A549 (cell line): Measurements from ENCODE around the gene CHTOP. TPM values are rescaled to one million over a fixed set of nuclear protein-coding genes. Genes with fewer than 3 reads are reported as not detected.

Experiments
- ATAC-seq, 2 experiments: fragments of 200-7000 bp in 1 of 2; fragments of >200 bp in 1 of 2; cut with Nextera tagmentation in 1 of 2; cut with Tn5 transposase in 1 of 2; 3 replicates each; pipeline versions ENCODE4 v1.8.0 to v1.9.1; 2018 to 2020; ENCODE audit warnings: mild to moderate bottlenecking in 1 of 2, moderate library complexity in 1 of 2
- CTCF ChIA-PET: fragments of 300-600 bp; sonication (Branson Sonifier 250); formaldehyde crosslinking; extraction: SDS; loops from one replicate; lab custom pipeline; 2021; ENCODE audit warnings: antibody characterized with exemption, inconsistent platforms; lab: Yijun Ruan, JAX
- POLR2A ChIA-PET: fragments of 350-600 bp; formaldehyde crosslinking; extraction: SDS; loops from one replicate; lab custom pipeline; 2021; ENCODE audit warnings: antibody characterized with exemption, inconsistent platforms; lab: Yijun Ruan, JAX
- DNase-seq, 2 experiments: peaks; one replicate each; pipeline versions ENCODE4 v3.0.0 to v3.0.0-alpha.2; 2011 to 2016; ENCODE audit warnings: low read depth in 1 of 2, low spot score in 1 of 2
- FAIRE-seq: peaks from 2 replicates; lab custom pipeline; 2011; peaks lifted over from hg19 to GRCh38; lab: Jason Lieb, UNC
- H3K27ac ChIP-seq, 2 experiments: fragments of >200 bp; sonication (Bioruptor Twin); formaldehyde crosslinking; 3 replicates each; pipeline ENCODE4 v1.5.1; 2016 to 2017
- H3K4me1 ChIP-seq: fragments of >200 bp; sonication (Bioruptor Twin); formaldehyde crosslinking; 3 replicates; pipeline ENCODE4 v1.6.1; 2016
- H3K4me2 ChIP-seq: fragments of >200 bp; sonication (Bioruptor Twin); formaldehyde crosslinking; 3 replicates; pipeline ENCODE4 v1.6.1; 2016
- H3K4me3 ChIP-seq: fragments of >200 bp; sonication (Bioruptor Twin); formaldehyde crosslinking; 3 replicates; pipeline ENCODE4 v1.5.1; 2016
- H3K9me3 ChIP-seq: fragments of >200 bp; sonication (Bioruptor Twin); formaldehyde crosslinking; 3 replicates; pipeline ENCODE4 v1.6.1; 2016
- CBX8 ChIP-seq: fragments of 200-600 bp; sonication (generic); IDR thresholded peaks from 2 replicates; pipeline ENCODE4 v1.6.1; 2016
- FOSL2 ChIP-seq, 2 experiments: fragments of 450-650 bp in 1 of 2; fragments of >200 bp in 1 of 2; sonication (Bioruptor Twin) in 1 of 2; formaldehyde crosslinking; IDR thresholded peaks; 2 replicates each; pipeline versions ENCODE4 v1.5.0 to v1.6.1; 2016 to 2020; ENCODE audit warnings: mild to moderate bottlenecking in 1 of 2, moderate library complexity in 1 of 2
- HEYL ChIP-seq: fragments of 250-450 bp; sonication (Bioruptor Pico); IDR thresholded peaks from 2 replicates; pipeline ENCODE4 v1.8.0; 2021; ENCODE audit warnings: mild to moderate bottlenecking, moderate library complexity
- HMGXB4 ChIP-seq: fragments of 250-450 bp; sonication (Bioruptor Pico); IDR thresholded peaks from 2 replicates; pipeline ENCODE4 v1.5.0; 2021; ENCODE audit warnings: mild to moderate bottlenecking, moderate library complexity, borderline replicate concordance
- HOXA7 ChIP-seq: fragments of 250-450 bp; sonication (Bioruptor Pico); IDR thresholded peaks from 2 replicates; pipeline ENCODE4 v1.5.0; 2020; ENCODE audit warnings: mild to moderate bottlenecking, moderate library complexity
- HOXB13 ChIP-seq: fragments of 250-450 bp; sonication (Bioruptor Pico); IDR thresholded peaks from 2 replicates; pipeline ENCODE4 v1.5.0; 2020; ENCODE audit warnings: low read depth, mild to moderate bottlenecking, moderate library complexity
- MYC ChIP-seq: IDR thresholded peaks from 2 replicates; pipeline ENCODE4 v1.6.1; 2012; ENCODE audit warnings: mild to moderate bottlenecking, inconsistent platforms, low read length, improper control_type of control experiment, borderline replicate concordance
- NPAS2 ChIP-seq: fragments of 250-450 bp; sonication (Bioruptor Pico); IDR thresholded peaks from 2 replicates; pipeline ENCODE4 v1.8.0; 2022; ENCODE audit warnings: mild to moderate bottlenecking, moderate library complexity, borderline replicate concordance
- RAD21 ChIP-seq, 2 experiments: fragments of >200 bp in 1 of 2; sonication (Bioruptor Twin) in 1 of 2; formaldehyde crosslinking in 1 of 2; IDR thresholded peaks in 1 of 2; conservative IDR thresholded peaks in 1 of 2; 2 replicates in 1 of 2; 3 replicates in 1 of 2; pipeline ENCODE4 v1.6.1; 2012 to 2018; ENCODE audit warnings: inconsistent platforms in 1 of 2
- RCOR1 ChIP-seq: fragments of 150-350 bp; IDR thresholded peaks from 2 replicates; pipeline ENCODE4 v1.6.1; 2014; ENCODE audit warnings: antibody characterized with exemption, low read length, low read depth
- REST ChIP-seq: fragments of 200-600 bp; sonication (generic); IDR thresholded peaks from 2 replicates; pipeline ENCODE4 v1.6.1; 2016; ENCODE audit warnings: antibody characterized with exemption, mild to moderate bottlenecking, moderate library complexity
- SMC3 ChIP-seq: fragments of >200 bp; sonication (Bioruptor Twin); formaldehyde crosslinking; IDR thresholded peaks from 3 replicates; pipeline ENCODE4 v1.6.1; 2018; ENCODE audit warnings: inconsistent platforms
- TFCP2L1 ChIP-seq: fragments of 250-450 bp; sonication (Bioruptor Pico); IDR thresholded peaks from 2 replicates; pipeline ENCODE4 v1.5.0; 2021; ENCODE audit warnings: mild to moderate bottlenecking
- ZFP36 ChIP-seq: fragments of 450-650 bp; IDR thresholded peaks from 2 replicates; pipeline ENCODE4 v1.6.1; 2014; ENCODE audit warnings: borderline replicate concordance; ENCODE audit not compliant: partially characterized antibody
- WGBS: methylation state at CpG from one replicate; pipeline ENCODE4 v1.1.6; 2017; ENCODE audit errors: missing lambda C conversion rate; 5-methylcytosine and 5-hydroxymethylcytosine counted together
- polyA plus RNA-seq, 4 experiments: library from polyadenylated mRNA; depleted of rRNA in 3 of 4; stranded (reverse); fragments of >200 nt; fragmentation: RNase III in 1 of 4; extraction: RNeasy Plus Mini Kit Qiagen cat#74134 plus additional on column Dnase treatment in 1 of 4; gene quantifications; 2 replicates in 3 of 4; 3 replicates in 1 of 4; pipeline ENCODE4 v1.2.3, GENCODE V29; 2011 to 2017

Gene CHTOP
- polyA plus RNA-seq, 2 of the 4 experiments (the other 2 are of a cell fraction): 79.2 to 98.1 TPM

- H3K4me2 ChIP-seq: no peak overlapping the region
- no peak overlapping the region for H3K4me3 ChIP-seq
- no peak for DNase-seq
- 80% methylated on average over 1 of the region's 2 CpGs for WGBS
- no peak for ATAC-seq
- no peaks in the 10 kb centered on the region for H3K9me3 ChIP-seq
- no peak for FAIRE-seq
- no peak overlapping the region for H3K27ac ChIP-seq
- H3K4me1 ChIP-seq: peaks cover 38% of the 10 kb centered on the region
- TF ChIP-seq FOSL2 (IDR thresholded peaks at IDR 0.05) (no peak), FOSL2 (CRISPR knock-in tag; IDR thresholded peaks at IDR 0.05) (no peak)
- CTCF ChIA-PET: interaction anchor here (0.8 to 18.3 kb wide), 12 partner anchors 8 to 331 kb away, joined by 3 to 253 read pairs (median 8); partner anchors contain the start of genes CHTOP, DENND4B, S100A1 and S100A13
- POLR2A ChIA-PET: interaction anchor here (1.7 to 4.7 kb wide), 3 partner anchors 12 to 19 kb away, joined by 11 to 49 read pairs (median 13); partner anchors contain the start of genes CHTOP, S100A1 and S100A13
These were observed 18.5 kb upstream of the CHTOP start for GRCh38 chr1:153615406-153615805.

- ATAC-seq (no peak), DNase-seq (no peak), FAIRE-seq (no peak)
- H3K9me3 ChIP-seq: no peaks in the 10 kb centered on the region
- no peak within 1 kb of the TSS for H3K4me2 ChIP-seq
- peak within 1 kb of the TSS in 1 of 2 experiments; percentile 56; a peak in 3 of 6 replicates for H3K27ac ChIP-seq
- ChIA-PET CTCF (interaction anchor here (0.8 to 18.3 kb wide), 7 partner anchors 12 to 106 kb away, joined by 3 to 253 read pairs (median 11); partner anchors contain the start of genes CHTOP, S100A1 and S100A13), POLR2A (interaction anchor here (2.8 to 4.7 kb wide), 2 partner anchors 11 to 18 kb away, joined by 13 to 49 read pairs; partner anchors contain the start of genes CHTOP, S100A1 and S100A13)
- no peak within 1 kb of the TSS for H3K4me3 ChIP-seq
- 79% methylated on average over 10 of the region's 10 CpGs for WGBS
- H3K4me1 ChIP-seq: peaks cover 29% of the 10 kb centered on the region
- TF ChIP-seq MYC (no peak), RCOR1 (no peak), SMC3 (no peak), REST (no peak), ZFP36 (no peak), HMGXB4 (CRISPR knock-in tag) (no peak), NPAS2 (no peak), RAD21 (conservative IDR thresholded peaks at IDR 0.05 in 1 of 2, IDR thresholded peaks at IDR 0.05 in 1 of 2) (no peak), HEYL (CRISPR knock-in tag) (no peak), TFCP2L1 (CRISPR knock-in tag) (no peak)
- TF ChIP-seq, all 56 proteins: peak for 0
These were observed 17.5 kb upstream of the CHTOP start, which contains the start of gene S100A14 for GRCh38 chr1:153616144-153616916. Gene S100A14, minus strand, starts transcription at chr1:153616325. Its CDS starts 467 bp downstream, at chr1:153615858.

- CTCF ChIA-PET: interaction anchor here (1.1 to 18.3 kb wide), 4 partner anchors 11 to 106 kb away, joined by 3 to 253 read pairs (median 66); partner anchors contain the start of genes S100A1 and S100A13
- TF ChIP-seq HEYL (CRISPR knock-in tag) (no peak), CBX8 (no peak), HOXB13 (CRISPR knock-in tag) (no peak), HOXA7 (CRISPR knock-in tag) (no peak)
- FAIRE-seq (no peak), DNase-seq (no peak), ATAC-seq (no peak)
- Histone ChIP-seq H3K9me3 (no peaks in the 10 kb centered on the region), H3K4me3 (no peak overlapping the region), H3K27ac (peak overlapping the region in 1 of 2 experiments; percentile 56; a peak in 1 of 6 replicates), H3K4me2 (no peak overlapping the region), H3K4me1 (peaks cover 27% of the 10 kb centered on the region)
- 91% methylated on average over 5 of the region's 5 CpGs for WGBS
- POLR2A ChIA-PET: interaction anchor here (2.8 kb wide), 1 partner anchor 10 kb away, joined by 13 read pairs; the partner anchor contains the start of genes S100A1 and S100A13
These were observed 17.0 kb upstream of the CHTOP start for GRCh38 chr1:153616917-153617311.
